Mesenchymal stem cell (in vitro differentiated cells and primary cell): ENCODE results near the gene PLXDC2.

Experiments
- DNase-seq: peaks from one replicate; pipeline ENCODE4 v3.0.0-alpha.2; 2013
- H2AFZ ChIP-seq: one replicate; pipeline ENCODE4 v1.6.1; 2013; ENCODE audit warnings: low read depth, mild to moderate bottlenecking, control low read depth, inconsistent platforms, low read length, moderate library complexity
- H2AK5ac ChIP-seq: 2 replicates; pipeline ENCODE4 v1.6.1; 2013; ENCODE audit warnings: low read length, moderate library complexity, mild to moderate bottlenecking, inconsistent platforms; ENCODE audit not compliant: severe bottlenecking
- H2BK120ac ChIP-seq: one replicate; pipeline ENCODE4 v1.6.1; 2013; ENCODE audit warnings: low read depth, mild to moderate bottlenecking, inconsistent platforms, low read length, moderate library complexity
- H2BK12ac ChIP-seq, 2 experiments: one replicate each; pipeline ENCODE4 v1.6.1; 2013; ENCODE audit warnings: inconsistent platforms in 2 of 2, low read length in 2 of 2, mild to moderate bottlenecking in 2 of 2, moderate library complexity in 2 of 2, control low read depth in 1 of 2
- H2BK15ac ChIP-seq: one replicate; pipeline ENCODE4 v1.6.1; 2013; ENCODE audit warnings: mild to moderate bottlenecking, low read depth, inconsistent platforms; ENCODE audit not compliant: poor library complexity, severe bottlenecking
- H2BK5ac ChIP-seq: 2 replicates; pipeline ENCODE4 v1.6.1; 2013; ENCODE audit warnings: low read depth, mild to moderate bottlenecking, low read length, control low read depth, inconsistent platforms; ENCODE audit not compliant: poor library complexity, severe bottlenecking
- H3K14ac ChIP-seq, 2 experiments: one replicate each; pipeline ENCODE4 v1.6.1; 2013; ENCODE audit warnings: inconsistent platforms in 2 of 2, low read length in 2 of 2, control low read depth in 1 of 2, mild to moderate bottlenecking in 1 of 2, moderate library complexity in 1 of 2
- H3K18ac ChIP-seq, 2 experiments: one replicate each; pipeline ENCODE4 v1.6.1; 2013; ENCODE audit warnings: inconsistent platforms in 2 of 2, low read length in 2 of 2, control low read depth in 1 of 2, low read depth in 1 of 2, mild to moderate bottlenecking in 1 of 2
- H3K23ac ChIP-seq, 2 experiments: one replicate each; pipeline ENCODE4 v1.6.1; 2013; ENCODE audit warnings: inconsistent platforms in 2 of 2, low read length in 2 of 2, mild to moderate bottlenecking in 2 of 2, moderate library complexity in 2 of 2, control low read depth in 1 of 2
- H3K27ac ChIP-seq: 2 replicates; pipeline ENCODE4 v1.5.1; 2013; ENCODE audit warnings: mild to moderate bottlenecking, moderate library complexity, low read length, control low read depth, inconsistent platforms; ENCODE audit not compliant: poor library complexity, severe bottlenecking
- H3K27me3 ChIP-seq, 2 experiments: 2 replicates each; pipeline versions ENCODE4 v1.6.1 to v1.7.0; 2013; ENCODE audit warnings: low read length in 2 of 2, mild to moderate bottlenecking in 2 of 2, moderate library complexity in 2 of 2, control low read depth in 1 of 2, inconsistent platforms in 1 of 2; ENCODE audit not compliant: control insufficient read depth in 1 of 2, insufficient read depth in 1 of 2
- H3K36me3 ChIP-seq, 2 experiments: 2 replicates each; pipeline versions ENCODE4 v1.6.1 to v1.7.0; 2013; ENCODE audit warnings: low read length in 2 of 2, control low read depth in 1 of 2, inconsistent platforms in 1 of 2, low read depth in 1 of 2, mild to moderate bottlenecking in 1 of 2; ENCODE audit not compliant: insufficient read depth in 2 of 2, control insufficient read depth in 1 of 2
- H3K4ac ChIP-seq, 2 experiments: one replicate each; pipeline ENCODE4 v1.6.1; 2013; ENCODE audit warnings: inconsistent platforms in 2 of 2, low read length in 2 of 2, mild to moderate bottlenecking in 2 of 2, moderate library complexity in 2 of 2, control low read depth in 1 of 2, low read depth in 1 of 2
- H3K4me1 ChIP-seq: 2 replicates; pipeline ENCODE4 v1.6.1; 2013; ENCODE audit warnings: low read depth, low read length, control low read depth; ENCODE audit not compliant: control insufficient read depth, insufficient read depth
- H3K4me2 ChIP-seq: 2 replicates; pipeline ENCODE4 v1.6.1; 2013; ENCODE audit warnings: low read length, mild to moderate bottlenecking, inconsistent platforms; ENCODE audit not compliant: poor library complexity, severe bottlenecking
- H3K4me3 ChIP-seq, 2 experiments: 2 replicates each; pipeline versions ENCODE4 v1.5.1 to v1.7.0; 2013; ENCODE audit warnings: low read length in 2 of 2, mild to moderate bottlenecking in 2 of 2, control low read depth in 1 of 2, low read depth in 1 of 2; ENCODE audit not compliant: insufficient read depth in 1 of 2
- H3K79me1 ChIP-seq: replicated peaks from 2 replicates; pipeline ENCODE4 v1.6.1; 2013; ENCODE audit warnings: mild to moderate bottlenecking, control low read depth, low read length, inconsistent platforms; ENCODE audit not compliant: poor library complexity, severe bottlenecking
- H3K9ac ChIP-seq: 2 replicates; pipeline ENCODE4 v1.7.0; 2013; ENCODE audit warnings: mild to moderate bottlenecking, low read length, moderate library complexity
- H3K9me3 ChIP-seq: 2 replicates; pipeline ENCODE4 v1.7.0; 2013; ENCODE audit warnings: mild to moderate bottlenecking, low read length; ENCODE audit not compliant: control insufficient read depth
- H4K8ac ChIP-seq: one replicate; pipeline ENCODE4 v1.6.1; 2013; ENCODE audit warnings: inconsistent platforms, mild to moderate bottlenecking, low read length, moderate library complexity
- H4K91ac ChIP-seq: one replicate; pipeline ENCODE4 v1.6.1; 2013; ENCODE audit warnings: mild to moderate bottlenecking, low read length, inconsistent platforms
- WGBS: methylation state at CpG from one replicate; pipeline ENCODE4 v1.1.7; 2013; ENCODE audit warnings: mixed read lengths; 5-methylcytosine and 5-hydroxymethylcytosine counted together

The PLXDC2 gene

GRCh38 chr10:19944911-19945663, 128.9 kb downstream of the PLXDC2 start:
- 93% methylated on average over 6 of the region's 6 CpGs for WGBS

DNA sequence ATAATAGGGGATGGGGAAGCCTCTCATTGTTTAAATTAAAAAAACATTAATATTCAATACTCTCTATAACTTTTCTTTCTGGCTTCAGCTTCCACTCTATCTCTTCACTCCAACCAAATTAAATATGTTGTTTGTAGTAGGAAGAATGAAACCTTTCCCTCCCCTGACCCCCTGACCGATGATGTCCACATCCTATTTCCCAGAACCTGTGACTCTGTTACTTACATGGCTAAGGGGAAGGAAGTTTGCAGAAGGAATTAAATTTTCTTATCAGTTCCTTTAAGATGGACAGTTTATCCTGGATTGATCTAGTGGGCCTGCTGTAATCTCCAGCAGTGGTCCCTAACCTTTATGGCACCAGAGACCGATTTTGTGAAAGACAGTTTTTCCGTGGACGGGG, 130.0 kb downstream of the PLXDC2 start:
- Histone ChIP-seq H2AK5ac (no peak overlapping the region), H4K91ac (no peak overlapping the region), H2BK12ac (no peak overlapping the region), H3K36me3 (no peaks in the 10 kb centered on the region), H3K9me3 (no peaks in the 10 kb centered on the region), H2BK15ac (no peak overlapping the region), H3K9ac (no peak overlapping the region), H3K79me1 (no peaks in the 10 kb centered on the region), H3K4ac (no peak overlapping the region), H2AFZ (no peak overlapping the region), H3K27me3 (no peaks in the 10 kb centered on the region), H2BK5ac (no peak overlapping the region), H3K4me1 (no peaks in the 10 kb centered on the region), H4K8ac (no peak overlapping the region), H3K27ac (no peak overlapping the region), H3K23ac (no peak overlapping the region), H3K4me2 (no peak overlapping the region), H3K14ac (no peak overlapping the region), H3K18ac (no peak overlapping the region), H2BK120ac (no peak overlapping the region), H3K4me3 (no peak overlapping the region)
- 100% methylated on average over 2 of the region's 4 CpGs for WGBS
- no peak for DNase-seq

More at GRCh38 chr10:19944911-19945663, 128.9 kb downstream of the PLXDC2 start:
- H2BK5ac ChIP-seq = no peak overlapping the region
- no peaks in the 10 kb centered on the region for H3K9me3 ChIP-seq
- H4K91ac ChIP-seq = no peak overlapping the region
- no peak overlapping the region for H3K9ac ChIP-seq
- no peak overlapping the region for H2BK15ac ChIP-seq
- H4K8ac ChIP-seq = no peak overlapping the region
- no peaks in the 10 kb centered on the region for H3K4me1 ChIP-seq
- H2AFZ ChIP-seq = no peak overlapping the region
- H3K4ac ChIP-seq = no peak overlapping the region
- H2AK5ac ChIP-seq = no peak overlapping the region
- H3K36me3 ChIP-seq = no peaks in the 10 kb centered on the region
- no peak overlapping the region for H2BK12ac ChIP-seq
- H3K14ac ChIP-seq = no peak overlapping the region
- H3K27me3 ChIP-seq = no peaks in the 10 kb centered on the region
- no peaks in the 10 kb centered on the region for H3K79me1 ChIP-seq
- H3K4me2 ChIP-seq = no peak overlapping the region
- no peak overlapping the region for H3K18ac ChIP-seq
- no peak overlapping the region for H3K4me3 ChIP-seq
- no peak overlapping the region for H3K23ac ChIP-seq
- no peak for DNase-seq
- no peak overlapping the region for H3K27ac ChIP-seq
- H2BK120ac ChIP-seq = no peak overlapping the region

GRCh38 chr10:19946791-19947190, 130.6 kb downstream of the PLXDC2 start:
- Histone ChIP-seq H3K23ac (no peak overlapping the region), H3K36me3 (no peaks in the 10 kb centered on the region), H3K27me3 (no peaks in the 10 kb centered on the region), H3K4me1 (peaks cover under 1% of the 10 kb centered on the region), H3K18ac (peak overlapping the region in 1 of 2 experiments; percentile 16), H2BK12ac (peak overlapping the region in 1 of 2 experiments; percentile 63), H2BK120ac (no peak overlapping the region), H2AK5ac (no peak overlapping the region), H2BK5ac (no peak overlapping the region), H4K91ac (no peak overlapping the region), H2BK15ac (no peak overlapping the region), H3K4me3 (no peak overlapping the region), H3K9me3 (no peaks in the 10 kb centered on the region), H3K14ac (peak overlapping the region in 1 of 2 experiments; percentile 48), H3K4ac (no peak overlapping the region), H4K8ac (no peak overlapping the region), H3K9ac (no peak overlapping the region), H3K27ac (no peak overlapping the region), H2AFZ (no peak overlapping the region), H3K4me2 (no peak overlapping the region), H3K79me1 (no peaks in the 10 kb centered on the region)
- no peak for DNase-seq
- 89% methylated on average over 6 of the region's 8 CpGs for WGBS

- H4K8ac ChIP-seq = no peak overlapping the region
- H3K79me1 ChIP-seq = no peaks in the 10 kb centered on the region
- no peak overlapping the region for H2AFZ ChIP-seq
- H2BK15ac ChIP-seq = no peak overlapping the region
- H3K9me3 ChIP-seq = no peaks in the 10 kb centered on the region
- H3K36me3 ChIP-seq = no peaks in the 10 kb centered on the region
- no peak overlapping the region for H3K4ac ChIP-seq
- H3K4me3 ChIP-seq = no peak overlapping the region
- no peak overlapping the region for H4K91ac ChIP-seq
- H3K9ac ChIP-seq = no peak overlapping the region
- no peak overlapping the region for H3K4me2 ChIP-seq
- H3K4me1 ChIP-seq = peaks cover 1% of the 10 kb centered on the region
- H3K27me3 ChIP-seq = no peaks in the 10 kb centered on the region
- H3K18ac ChIP-seq = no peak overlapping the region
- no peak for DNase-seq
- H3K27ac ChIP-seq = no peak overlapping the region
- H3K14ac ChIP-seq = peak overlapping the region in 1 of 2 experiments; percentile 18
- no peak overlapping the region for H2BK12ac ChIP-seq
- H2BK5ac ChIP-seq = no peak overlapping the region
- H3K23ac ChIP-seq = no peak overlapping the region
- no peak overlapping the region for H2AK5ac ChIP-seq
- whole genome bisulfite sequencing = 57% methylated on average over 3 of the region's 3 CpGs
- H2BK120ac ChIP-seq = no peak overlapping the region
Measured at GRCh38 chr10:19947215-19947614, 131.0 kb downstream of the PLXDC2 start.
